Umbilical cord (tissue), 2 donors: ENCODE results near the gene ALDH1A3. TPM values are rescaled to one million over a fixed set of nuclear protein-coding genes. Genes with fewer than 3 reads are reported as not detected.

Source experiments
- DNase-seq: peaks from one replicate; pipeline ENCODE4 v3.0.0-alpha.2; 2015; ENCODE audit warnings: low spot score
- total RNA-seq: library from RNA; depleted of rRNA; stranded (reverse); fragments of >200 nt; gene quantifications from one replicate; pipeline ENCODE4 v1.2.3, GENCODE V29; 2014; ENCODE audit warnings: low replicate concordance; ENCODE audit not compliant: insufficient read depth

ALDH1A3 gene
- total RNA-seq, 1 donor from 2014 or later, result 2.2 TPM

DNA sequence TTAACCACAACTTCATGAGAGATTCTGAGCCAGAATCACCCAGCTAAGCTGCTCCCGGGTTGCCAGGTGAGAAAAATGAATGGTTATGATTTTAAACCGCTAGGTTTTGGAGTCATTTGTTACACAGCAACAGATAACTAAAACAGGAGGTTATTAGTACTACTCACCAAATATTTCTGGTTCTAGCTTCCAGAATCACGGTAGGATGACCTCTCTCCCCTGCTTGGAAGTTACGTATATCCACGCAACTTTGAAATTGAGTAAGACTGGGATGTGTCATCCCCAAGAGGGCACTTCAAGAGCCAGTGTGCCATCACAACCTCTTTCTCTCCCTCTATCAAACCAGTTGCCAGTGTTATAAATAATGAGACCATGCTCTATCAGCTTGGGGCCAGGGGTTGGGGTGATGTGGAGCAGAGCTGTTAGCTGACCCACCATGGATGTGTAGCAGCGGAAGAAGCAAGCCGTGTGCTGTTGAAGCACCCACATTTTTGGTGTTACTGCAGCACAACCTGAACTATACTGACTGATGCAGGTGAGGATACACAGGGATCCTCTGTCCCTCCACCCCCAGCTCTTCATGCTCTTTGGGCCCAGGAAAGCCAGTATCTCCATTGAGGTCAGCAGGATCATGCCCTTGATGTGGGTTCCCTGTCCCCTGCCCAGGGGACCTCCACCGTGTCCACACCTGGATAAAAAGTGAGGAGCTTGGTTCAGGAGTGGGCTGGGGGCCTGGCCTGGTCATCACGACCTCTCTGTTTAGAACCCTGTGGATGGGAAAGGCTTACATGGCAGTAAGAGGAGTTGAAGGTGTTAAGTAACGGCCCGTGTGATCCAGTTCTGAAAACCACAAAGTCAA, 19.4 kb upstream of the ALDH1A3 start:
- no peak for DNase-seq

DNA sequence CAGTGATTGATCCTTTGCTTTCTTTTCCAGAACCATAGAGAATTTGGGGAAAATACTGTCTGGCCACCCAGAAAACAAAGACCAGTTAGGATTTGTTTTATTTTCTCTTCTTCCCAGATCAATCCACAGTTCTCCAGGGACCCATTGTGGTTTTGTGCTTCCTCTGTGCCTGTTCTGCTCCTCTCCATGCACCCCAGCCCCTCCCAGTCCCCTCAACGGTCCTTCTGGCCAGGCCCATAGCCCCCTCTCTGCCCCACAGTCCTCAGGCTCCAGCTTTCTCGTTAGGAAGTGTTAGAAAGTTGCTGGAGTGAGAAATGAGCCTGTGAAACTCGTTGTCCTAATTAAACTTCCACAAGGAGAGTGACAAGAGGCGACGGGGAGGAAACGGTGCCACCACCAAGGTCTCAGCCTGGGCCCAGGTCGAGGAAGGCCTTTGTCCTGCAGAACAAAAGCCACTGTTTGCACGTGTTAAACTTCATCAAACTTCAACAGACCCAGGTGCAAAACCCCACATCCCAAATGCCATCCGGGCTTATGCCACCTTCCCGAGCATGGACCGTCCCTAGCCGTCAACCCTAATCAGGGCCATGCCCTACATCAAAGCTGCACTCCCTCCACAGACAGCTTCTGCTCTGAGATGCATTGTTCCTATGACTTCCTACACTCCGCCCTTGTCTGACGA, 18.7 kb upstream of the ALDH1A3 start:
- DNase-seq, result no peak

DNA sequence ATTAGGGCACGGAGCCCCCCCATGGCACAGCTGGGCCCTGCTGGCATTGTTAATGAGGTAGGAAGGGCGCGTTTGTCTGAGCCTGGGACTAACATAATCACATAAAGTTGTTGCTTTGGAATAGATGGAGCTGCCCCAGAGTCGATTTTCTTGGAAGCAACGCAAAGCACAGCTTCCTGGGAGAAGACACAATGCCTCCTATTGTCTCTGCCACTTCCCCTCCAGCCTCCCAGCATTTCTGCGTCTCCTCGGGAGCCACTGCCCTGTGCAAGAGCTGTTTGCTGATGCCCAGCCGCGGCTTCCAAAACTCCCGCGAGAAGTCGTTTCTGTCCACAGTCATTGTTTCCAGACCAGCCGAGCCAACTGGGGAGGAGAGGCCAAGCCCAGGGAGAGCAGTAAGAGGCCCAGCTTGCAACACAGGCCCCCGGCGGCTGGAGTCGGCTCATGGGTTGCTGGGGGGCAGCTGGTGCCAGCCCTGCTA, 18.1 kb upstream of the ALDH1A3 start:
- DNase-seq, result no peak

DNA sequence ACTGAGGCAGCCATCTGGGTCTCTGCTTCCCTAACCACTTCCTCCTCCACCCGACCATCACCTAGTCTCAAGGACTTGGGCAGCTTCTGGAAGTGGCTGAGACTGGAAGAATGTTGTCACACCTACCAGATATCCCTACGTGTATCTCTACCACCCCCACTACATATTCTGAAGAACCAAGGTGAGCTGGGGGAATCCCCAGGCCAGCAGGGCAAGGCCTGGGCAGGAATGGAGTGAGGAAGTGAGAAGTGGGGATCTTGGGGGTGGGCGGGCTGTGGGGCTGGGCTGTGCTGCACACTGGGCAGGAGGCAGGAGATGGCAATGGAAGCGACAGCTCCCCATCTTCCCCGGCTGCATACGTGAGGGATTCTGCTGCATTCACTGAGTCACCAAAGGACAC, 17.5 kb upstream of the ALDH1A3 start:
- DNase-seq, result no peak

DNA sequence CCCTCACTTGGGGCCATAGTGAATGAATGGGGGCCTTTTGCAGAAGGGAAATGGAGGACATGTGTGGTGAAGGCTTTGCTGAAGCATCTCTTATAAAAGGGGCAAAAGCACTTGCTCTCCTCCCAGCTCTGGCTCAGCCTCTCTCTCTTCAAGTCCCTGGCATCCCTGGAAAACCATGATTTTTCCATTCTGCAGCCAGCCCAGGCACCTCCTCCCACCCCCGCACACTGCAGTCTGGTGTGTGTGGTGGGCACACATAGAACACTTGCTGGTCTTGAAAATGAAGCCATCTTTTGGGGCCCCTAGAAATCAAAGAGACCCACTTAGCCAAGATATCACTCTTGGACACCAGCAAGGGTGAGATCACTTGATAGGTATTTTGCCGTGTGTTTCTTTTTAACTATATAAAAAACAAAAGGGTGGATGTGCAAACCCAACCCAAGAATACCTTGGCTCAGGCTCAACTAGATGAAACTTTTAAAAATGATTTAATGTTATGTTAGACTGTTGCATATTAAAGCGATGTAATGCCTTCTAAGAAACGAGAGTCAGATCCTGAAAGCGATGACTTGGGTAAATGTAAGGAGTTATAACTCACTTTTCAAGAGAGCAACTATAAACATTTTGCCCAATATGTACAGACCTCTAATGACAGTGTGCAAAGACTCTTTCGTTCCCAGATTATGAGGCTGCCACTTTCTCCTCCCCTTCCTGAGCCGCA, 16.4 kb upstream of the ALDH1A3 start:
- DNase-seq, result no peak

DNA sequence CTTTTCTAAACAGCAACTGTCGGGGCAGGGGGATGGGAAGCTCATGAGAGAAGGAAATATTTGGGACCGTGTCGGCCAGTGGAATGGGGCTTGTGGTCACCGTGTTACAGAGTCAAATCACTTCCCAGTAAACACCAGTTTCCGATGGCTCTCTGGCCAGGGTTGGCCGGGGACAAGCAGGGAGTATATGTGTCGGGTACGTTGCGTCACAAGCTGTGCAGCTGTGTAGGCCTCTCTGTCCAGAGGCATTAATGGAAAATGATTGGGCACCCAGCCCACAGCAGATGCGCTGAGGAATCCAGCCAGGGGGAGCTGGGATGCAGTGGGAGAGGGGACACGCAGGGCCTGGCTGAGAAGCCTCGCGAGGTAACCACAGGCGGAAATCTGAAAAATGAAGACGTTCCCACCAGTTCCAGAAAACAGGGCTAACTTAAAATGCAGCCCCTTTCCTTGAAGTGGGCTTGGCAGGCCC, 15.8 kb upstream of the ALDH1A3 start:
- DNase-seq, result no peak

DNA sequence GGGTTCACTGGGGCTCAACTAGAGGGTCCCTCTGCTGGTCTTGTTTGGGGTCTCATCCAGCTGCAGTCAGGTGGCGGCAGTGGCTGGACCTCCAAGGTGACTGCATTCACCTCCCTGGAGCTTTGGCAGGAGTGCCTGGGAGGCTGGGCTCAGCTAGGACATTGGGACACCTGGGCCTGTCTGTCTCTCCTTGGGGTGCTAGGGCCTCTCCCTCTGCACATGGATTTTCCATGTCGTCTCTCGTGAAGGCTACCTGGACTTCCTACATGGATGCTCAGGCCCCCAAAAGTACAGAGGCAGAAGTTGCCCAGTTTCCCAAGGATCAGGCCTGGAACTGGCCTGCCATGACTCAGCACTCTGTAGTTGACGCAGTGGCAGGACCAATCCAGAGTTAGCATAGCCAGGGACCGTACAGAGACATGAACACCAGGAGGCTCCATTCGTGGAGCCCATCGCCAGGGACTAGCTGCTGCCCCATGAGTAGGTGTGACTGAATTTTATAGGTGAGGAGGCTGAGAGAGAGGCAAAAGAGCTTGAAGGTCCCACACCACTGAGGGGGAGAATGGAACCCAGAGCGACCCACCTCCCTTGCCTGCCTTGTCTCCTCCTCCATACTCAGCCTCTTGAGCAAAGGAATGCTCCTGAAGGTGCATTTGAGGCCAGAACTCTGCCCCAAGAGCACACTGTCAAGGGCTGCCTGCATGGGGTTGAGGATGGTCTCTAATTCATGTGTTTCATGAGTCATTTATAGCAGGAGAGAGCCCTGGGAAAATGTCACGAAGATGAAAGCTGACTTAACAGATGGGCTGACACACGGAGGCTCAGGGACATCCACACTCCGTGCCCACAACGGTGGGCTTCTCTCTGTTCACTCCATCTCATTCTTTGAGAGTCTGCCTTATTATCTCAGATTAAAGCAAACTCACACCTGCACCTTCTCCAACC, 13.0 kb upstream of the ALDH1A3 start:
- DNase-seq, result no peak

DNA sequence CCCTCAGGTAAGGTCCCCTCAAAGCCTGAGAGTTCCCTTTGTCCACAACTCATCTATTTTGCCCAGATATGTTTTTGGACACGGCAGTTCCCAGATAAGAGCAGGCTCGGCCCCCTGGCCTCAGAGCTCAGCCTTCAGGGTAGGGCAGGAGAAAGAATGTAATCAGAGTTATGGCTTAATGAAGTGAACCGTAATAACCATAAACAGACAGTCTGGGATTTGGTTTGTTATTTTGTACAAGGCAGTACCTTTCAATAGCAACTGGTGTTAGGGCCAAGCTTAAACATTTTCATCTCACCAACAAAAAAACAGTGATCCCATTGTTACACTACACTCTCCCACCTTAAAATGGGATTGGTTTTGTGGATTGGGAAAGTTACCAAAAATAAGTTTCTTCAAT, 12.2 kb upstream of the ALDH1A3 start:
- DNase-seq, result no peak

DNA sequence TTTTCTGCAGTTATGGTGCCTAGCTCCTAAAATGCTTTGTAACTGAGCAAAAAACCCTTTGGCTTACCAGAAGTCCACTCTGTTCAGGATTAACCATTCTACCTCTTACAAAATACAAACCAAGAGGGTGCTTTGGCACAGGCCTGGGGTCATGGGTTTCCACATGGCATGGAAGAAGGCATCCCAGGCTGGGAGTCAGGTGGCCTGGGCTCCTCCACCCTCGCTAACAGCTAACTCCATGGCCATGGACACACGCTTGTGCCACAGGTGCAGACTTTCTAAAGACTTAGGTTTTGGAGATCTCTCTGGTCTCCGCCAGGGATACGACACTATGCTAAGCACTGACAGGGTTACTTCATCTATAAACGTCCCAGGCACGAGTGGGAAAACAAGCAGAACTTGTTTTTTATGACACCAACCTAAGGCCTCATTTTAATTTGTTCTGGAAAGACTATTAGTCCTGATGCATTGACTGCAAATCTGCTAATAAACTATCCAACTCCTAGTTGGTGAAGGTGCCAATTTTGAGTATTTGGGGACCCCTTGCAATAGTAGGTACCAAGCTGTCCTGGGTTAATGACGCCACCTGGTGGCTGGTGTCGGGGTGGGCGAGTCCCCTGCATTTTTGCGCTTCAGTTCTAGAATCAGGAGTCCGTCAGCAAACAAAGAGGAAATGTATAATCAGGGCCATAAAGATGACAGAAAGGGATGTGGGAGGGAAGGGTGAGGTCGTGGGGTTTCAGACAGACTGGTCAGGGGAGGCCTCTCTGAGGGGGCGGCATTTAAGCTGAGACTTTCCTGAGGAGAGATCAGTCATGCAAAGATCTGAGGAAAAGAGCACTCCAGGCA, 10.3 kb upstream of the ALDH1A3 start:
- DNase-seq, result no peak

DNA sequence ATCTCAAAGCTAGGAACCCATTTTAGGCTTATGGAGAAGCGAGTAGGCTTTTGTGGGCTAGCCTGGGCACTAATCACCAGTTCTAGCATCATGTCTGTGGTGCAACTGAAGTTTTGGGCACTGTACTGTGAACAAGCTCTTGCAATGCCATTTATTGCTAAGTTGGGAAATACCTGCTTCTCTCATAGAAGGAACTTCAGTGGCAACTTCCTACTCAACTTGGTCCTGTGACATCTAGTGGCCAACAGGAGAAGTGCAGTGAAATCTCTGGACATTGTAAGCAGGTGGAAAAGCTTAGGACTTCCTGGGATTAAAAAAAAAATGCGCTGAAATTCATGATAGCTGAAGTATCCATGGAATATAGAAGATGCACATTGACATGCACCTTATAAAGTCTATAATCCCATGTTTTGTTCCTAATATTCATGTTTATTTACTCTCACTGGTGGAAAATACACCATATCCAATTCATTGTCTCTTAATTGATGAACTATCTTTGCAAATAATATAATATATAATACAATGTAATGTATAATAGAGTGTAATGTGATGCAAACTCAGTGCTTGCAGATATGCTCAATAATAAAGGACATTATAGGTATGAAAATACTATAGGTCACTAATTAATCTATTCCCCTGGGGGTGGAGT, 6.5 kb upstream of the ALDH1A3 start:
- peak; percentile 85 for DNase-seq

DNA sequence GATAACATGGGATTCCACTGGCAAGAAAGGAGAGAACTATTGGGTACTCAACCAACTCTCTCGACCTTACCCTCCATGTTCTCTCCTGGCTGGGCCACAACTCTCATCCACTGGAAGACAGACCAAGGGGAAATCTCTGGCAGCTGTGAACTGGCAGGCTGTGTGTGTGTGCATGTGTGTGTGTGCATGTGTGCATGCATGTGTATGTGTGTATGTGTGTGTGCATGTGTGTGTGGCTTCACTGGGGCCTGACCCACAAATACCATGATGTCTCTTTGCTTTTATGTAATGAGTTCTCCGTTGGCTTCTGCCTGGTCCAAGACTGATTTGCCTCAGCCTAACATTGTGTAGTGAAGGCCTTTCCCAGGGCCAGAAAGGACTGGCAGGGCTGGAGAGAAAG, 4.1 kb upstream of the ALDH1A3 start:
- no peak for DNase-seq

DNA sequence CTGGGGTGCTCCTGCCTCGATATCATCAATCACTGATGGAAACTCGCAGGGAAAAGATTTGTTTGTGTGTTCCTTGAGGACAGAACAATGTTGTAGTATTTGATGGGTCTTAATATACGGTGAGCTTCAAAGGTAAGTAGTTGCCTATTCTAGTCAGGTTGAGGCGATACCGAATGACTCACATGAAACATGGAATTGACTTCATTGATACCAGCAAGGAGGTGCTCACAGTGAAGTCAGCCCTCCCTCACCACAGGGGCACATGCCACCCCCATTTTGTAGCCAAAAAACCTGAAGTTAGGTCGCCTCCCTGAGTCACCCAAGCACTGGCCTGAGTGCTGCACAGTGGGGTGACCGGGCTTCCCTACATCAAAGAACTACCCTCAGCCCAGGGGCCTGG, 3.7 kb upstream of the ALDH1A3 start:
- DNase-seq, result no peak

DNA sequence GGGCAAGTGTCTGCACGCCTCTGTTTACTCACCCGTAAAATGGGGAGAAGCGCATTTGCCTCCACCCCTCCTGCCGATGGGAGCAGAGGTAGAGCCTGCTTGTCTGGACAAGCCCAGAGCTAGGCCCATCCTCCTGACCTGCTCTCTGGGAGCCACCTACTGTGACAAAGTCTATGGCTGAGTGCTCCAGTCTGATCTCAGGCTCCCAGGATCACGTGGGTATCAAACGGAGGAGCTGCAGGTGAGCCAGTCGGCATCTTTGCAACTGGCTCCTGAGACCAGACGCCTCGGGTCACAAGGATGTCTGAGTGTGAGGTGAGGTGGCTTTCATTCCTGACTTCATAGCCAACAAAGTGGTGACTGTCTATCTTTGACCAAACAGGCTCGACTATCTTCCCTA, 2.1 kb upstream of the ALDH1A3 start:
- no peak for DNase-seq

DNA sequence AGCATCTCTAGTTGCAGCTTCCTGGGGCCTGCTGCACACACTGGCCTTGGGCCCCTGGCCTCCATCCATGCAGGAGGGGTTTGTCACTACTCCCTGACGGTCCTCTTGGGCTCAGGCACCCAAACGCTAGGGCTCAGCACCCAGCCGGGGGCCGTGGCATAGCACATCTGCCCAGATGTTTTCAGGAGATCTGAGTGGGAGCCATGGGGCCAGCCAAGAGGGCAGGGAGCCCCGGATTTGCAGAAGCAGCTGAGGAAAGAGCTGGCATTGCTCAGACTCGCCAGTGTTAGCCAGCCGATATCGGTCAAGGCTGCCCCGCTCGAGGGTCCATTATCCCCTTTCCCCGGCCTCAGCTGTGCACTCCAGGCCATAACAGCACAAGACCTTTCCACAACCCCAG, 1.5 kb upstream of the ALDH1A3 start:
- no peak for DNase-seq

DNA sequence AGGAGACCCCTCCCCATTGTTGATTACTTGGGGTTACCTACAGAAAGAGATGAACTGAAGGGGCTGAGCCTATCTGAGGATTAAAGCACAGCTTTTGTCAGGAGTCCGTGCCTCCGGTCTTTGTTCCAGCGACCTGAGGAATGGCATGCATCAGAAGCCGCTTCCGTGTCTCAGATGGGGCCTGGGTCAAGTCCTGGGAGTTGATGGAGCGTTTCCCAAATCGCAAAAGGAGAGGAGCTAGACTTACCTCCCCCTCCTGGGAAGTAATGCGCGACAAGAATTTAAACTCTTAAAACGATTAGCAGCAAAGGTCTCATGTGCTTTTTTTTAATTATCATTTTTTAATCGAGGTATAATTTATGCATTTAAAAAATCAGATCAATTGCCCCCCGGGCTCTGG, 983 bp upstream of the ALDH1A3 start:
- DNase-seq, result no peak

DNA sequence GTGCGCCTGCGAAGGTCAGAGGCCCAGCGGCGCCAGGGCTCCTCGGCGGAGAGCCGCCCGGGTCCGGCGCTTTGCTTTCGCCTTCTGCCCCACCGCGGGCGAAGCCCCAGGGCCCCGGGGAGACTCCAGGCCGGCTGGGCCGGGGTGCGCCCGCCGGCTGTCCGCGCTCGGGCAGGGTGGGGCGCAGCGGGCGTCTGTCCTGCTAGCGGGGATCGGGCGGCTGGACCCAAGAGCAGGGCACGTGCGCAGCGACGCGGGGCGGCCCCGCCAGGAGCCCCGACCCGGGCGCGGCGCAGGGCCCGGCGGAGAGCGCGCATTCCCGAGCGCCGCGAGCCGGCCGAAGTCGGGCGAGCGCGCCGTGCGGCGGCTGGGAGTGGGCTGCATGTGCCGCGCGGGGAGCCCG, 569 bp upstream of the ALDH1A3 start:
- no peak for DNase-seq

DNA sequence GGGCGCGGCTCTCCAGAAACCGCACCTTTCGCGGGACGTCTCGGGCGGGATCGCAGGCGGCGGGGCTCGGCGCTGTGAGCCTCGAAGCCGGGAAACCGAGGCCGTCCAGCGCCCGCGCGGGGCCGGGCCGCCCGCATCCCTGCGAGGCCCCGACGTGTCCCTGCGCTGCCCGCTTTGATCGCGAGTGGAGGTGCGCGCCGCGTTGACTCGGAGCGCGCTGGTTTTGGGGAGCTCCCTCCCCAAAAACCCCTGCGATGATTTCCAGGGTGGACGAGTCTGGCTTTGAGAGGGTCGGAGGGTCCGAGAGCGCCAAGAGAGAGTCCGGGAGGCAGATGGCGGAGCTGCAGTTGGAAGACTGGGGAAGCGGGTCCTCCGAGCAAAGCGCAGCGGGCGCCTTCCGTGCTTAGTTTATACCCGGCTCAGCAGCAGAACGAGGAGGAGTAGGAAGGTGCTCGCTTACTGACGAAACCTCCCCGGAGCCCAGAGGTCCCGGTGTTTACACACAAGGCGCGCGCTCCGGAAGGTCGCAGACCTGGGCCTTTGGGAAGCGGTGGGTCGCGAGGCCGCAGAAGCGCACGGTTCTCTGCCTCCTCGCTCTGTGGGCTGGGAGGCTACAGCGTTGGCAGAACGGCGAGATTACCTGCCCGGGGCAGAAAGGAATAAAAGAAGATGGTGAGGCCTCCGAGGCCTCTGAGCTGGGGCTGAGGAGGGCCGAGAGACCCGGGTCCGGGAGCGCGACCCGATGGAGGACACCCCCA, 687 bp downstream of the ALDH1A3 start:
- DNase-seq, result no peak

DNA sequence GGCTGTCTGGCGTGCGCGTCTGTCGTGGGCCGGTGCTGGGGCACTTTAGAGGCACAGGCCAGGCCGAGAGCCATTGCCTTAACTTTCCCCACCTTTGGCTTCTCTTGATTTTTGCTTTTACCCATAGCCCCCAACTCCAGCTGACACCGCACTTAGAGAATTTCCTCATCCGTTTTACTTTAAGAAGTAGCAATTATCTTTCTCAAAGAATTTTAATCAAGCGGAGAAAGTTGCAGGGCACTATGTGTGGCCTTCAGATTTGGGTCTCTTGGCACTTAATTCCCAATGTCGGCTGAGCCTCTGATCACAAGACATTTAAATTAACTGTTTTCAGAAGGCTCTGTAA, 1.2 kb downstream of the ALDH1A3 start:
- DNase-seq, result no peak
